Measurements from ENCODE around the gene CYP2W1.
"Not testable (repeated sequence)": the region's sequence is repeated elsewhere in the genome, so short reads cannot be mapped to it uniquely, and the experiment has no call there.

CYP2W1 gene

DNA sequence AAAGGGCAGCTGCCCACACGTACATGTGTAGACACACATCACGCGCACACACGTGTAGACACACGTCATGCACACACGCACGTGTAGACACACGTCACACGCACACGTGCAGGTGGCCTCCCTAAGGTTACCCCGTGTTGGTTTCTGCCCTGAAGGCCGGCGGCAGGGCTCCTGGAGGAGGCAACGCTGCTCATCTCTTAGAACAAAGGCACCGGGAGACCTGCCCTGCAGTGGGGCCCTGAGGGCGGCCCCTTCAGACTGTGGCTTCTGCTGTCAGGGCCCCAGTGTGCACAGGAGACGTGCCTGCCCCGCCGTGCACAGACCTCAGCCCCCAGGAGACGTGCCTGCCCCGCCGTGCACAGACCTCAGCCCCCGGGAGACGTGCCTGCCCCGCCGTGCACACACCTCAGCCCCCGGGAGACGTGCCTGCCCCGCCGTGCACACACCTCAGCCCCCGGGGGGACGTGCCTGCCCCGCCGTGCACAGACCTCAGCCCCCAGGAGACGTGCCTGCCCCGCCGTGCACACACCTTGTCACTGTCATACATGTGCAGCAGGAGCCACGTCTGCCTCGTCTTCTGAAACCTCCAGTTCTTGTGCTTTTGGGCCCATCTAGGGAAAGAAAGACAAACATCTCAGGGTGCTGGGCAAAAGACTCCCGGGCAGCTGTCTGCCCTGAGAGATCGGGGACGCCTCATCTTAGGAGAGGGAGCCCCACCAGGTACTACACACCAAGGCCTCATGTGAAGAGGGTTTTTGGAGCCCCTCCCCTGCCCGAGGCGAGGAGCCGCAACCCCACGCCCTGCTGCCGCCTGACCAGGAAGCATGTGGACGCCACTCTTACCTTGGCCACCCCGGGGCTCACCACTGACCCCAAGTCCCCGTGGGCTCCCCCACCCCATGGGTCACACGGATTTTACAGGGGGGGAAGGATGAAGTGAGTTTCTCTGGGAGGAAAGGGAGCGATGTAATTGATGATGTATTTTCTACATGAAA lies 17.3 kb downstream of the CYP2W1 start:
- Histone ChIP-seq H3K9ac (ENCODE audit: low read depth, low read length) (no peak overlapping the region), H3K4me3 (ENCODE audit: low read depth, low read length) (no peak overlapping the region), H3K27me3 (ENCODE audit: control insufficient read depth, insufficient read depth, low read length) (no peaks in the 10 kb centered on the region), H3K36me3 (ENCODE audit: control insufficient read depth, insufficient read depth, low read length) (peaks cover 17% of the 10 kb centered on the region), H3K9me3 (ENCODE audit: control insufficient read depth, insufficient read depth, low read length) (no peaks in the 10 kb centered on the region), H3K4me1 (ENCODE audit: control insufficient read depth, insufficient read depth, low read length) (no peaks in the 10 kb centered on the region)

GRCh38 chr7:1001069-1001770 lies 18.2 kb downstream of the CYP2W1 start:
- not testable (repeated sequence) for H3K4me1 ChIP-seq (ENCODE audit: control insufficient read depth, insufficient read depth, low read length); H3K9ac ChIP-seq (ENCODE audit: low read depth, low read length); H3K9me3 ChIP-seq (ENCODE audit: control insufficient read depth, insufficient read depth, low read length); H3K4me3 ChIP-seq (ENCODE audit: low read depth, low read length); H3K27me3 ChIP-seq (ENCODE audit: control insufficient read depth, insufficient read depth, low read length)
- peaks cover 12% of the 10 kb centered on the region for H3K36me3 ChIP-seq (ENCODE audit: control insufficient read depth, insufficient read depth, low read length)

- H3K4me1 ChIP-seq (ENCODE audit: control insufficient read depth, insufficient read depth, low read length); H3K27me3 ChIP-seq (ENCODE audit: control insufficient read depth, insufficient read depth, low read length); H3K4me3 ChIP-seq (ENCODE audit: low read depth, low read length); H3K9me3 ChIP-seq (ENCODE audit: control insufficient read depth, insufficient read depth, low read length); H3K9ac ChIP-seq (ENCODE audit: low read depth, low read length); H3K36me3 ChIP-seq (ENCODE audit: control insufficient read depth, insufficient read depth, low read length): not testable (repeated sequence)
Measured at GRCh38 chr7:1002026-1002425, 19.0 kb downstream of the CYP2W1 start.

GRCh38 chr7:1002445-1002844 lies 19.5 kb downstream of the CYP2W1 start:
- H3K4me1 ChIP-seq (ENCODE audit: control insufficient read depth, insufficient read depth, low read length); H3K36me3 ChIP-seq (ENCODE audit: control insufficient read depth, insufficient read depth, low read length); H3K9me3 ChIP-seq (ENCODE audit: control insufficient read depth, insufficient read depth, low read length); H3K4me3 ChIP-seq (ENCODE audit: low read depth, low read length); H3K9ac ChIP-seq (ENCODE audit: low read depth, low read length); H3K27me3 ChIP-seq (ENCODE audit: control insufficient read depth, insufficient read depth, low read length): not testable (repeated sequence)

DNA sequence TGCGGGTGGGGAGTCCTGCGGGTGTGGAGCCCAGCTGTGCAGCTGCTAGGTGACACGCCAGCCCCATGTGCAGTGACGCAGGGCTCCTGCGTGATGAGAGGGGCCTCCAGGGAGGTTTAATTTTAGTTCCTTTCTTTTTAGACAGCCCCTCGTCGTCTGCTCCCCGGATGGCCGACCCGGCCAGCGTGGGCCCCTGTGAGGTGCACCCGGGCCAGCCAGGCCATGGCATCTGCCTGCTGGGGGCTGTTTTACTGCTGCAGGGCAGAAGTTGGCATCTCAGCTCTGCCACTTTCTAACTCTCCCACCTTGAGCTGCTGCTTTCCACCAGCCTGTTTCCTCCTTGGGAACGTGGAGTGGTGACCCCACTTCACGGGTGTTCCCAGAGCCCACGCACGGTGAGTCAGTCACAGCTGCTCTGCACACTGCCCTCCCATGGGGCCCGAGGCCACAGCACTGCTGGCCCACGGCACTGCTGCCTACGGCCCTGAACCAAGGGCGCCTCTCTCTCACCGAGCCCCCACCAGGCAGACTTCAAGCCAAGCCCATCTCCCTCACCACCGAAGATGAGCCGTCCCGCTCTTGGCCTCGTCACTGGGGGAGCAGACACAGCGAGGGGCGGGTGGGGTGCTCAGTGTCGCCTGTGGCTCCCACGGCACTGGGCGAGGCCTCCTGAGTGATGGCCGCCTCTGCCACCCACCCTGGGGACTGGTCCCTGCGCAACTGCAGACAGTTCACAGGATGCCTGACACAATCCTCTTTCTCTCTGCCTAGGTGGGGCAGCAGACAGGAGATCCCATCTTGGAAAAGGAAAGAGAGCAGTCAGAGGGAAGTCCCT lies 21.3 kb downstream of the CYP2W1 start:
- no peaks in the 10 kb centered on the region for H3K27me3 ChIP-seq (ENCODE audit: control insufficient read depth, insufficient read depth, low read length)
- H3K36me3 ChIP-seq (ENCODE audit: control insufficient read depth, insufficient read depth, low read length), result peaks cover 18% of the 10 kb centered on the region
- H3K9ac ChIP-seq (ENCODE audit: low read depth, low read length), result no peak overlapping the region
- H3K4me3 ChIP-seq (ENCODE audit: low read depth, low read length), result no peak overlapping the region
- no peaks in the 10 kb centered on the region for H3K9me3 ChIP-seq (ENCODE audit: control insufficient read depth, insufficient read depth, low read length)
- H3K4me1 ChIP-seq (ENCODE audit: control insufficient read depth, insufficient read depth, low read length), result no peaks in the 10 kb centered on the region

DNA sequence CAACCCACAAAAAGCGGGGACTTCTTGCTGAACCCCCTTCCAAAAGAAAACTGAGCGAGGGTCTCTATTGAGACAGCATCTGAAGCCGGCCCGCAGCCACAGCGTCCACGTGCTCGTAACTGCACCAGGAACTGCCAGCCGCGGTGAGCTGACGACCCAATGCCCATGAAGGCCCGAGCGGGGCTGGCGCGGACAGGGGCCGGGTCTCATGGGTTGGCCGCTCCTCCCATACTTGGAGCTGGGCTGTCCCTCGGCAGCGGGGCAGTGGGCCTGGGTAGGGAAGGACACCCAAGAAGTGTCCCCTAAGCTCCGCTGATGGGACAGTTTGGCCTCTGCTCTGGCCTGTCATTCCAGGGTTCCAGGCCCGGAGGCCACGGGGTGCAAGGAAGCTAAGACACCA lies 22.3 kb downstream of the CYP2W1 start:
- no peaks in the 10 kb centered on the region for H3K27me3 ChIP-seq (ENCODE audit: control insufficient read depth, insufficient read depth, low read length)
- no peak overlapping the region for H3K9ac ChIP-seq (ENCODE audit: low read depth, low read length)
- H3K9me3 ChIP-seq (ENCODE audit: control insufficient read depth, insufficient read depth, low read length), result no peaks in the 10 kb centered on the region
- peaks cover 25% of the 10 kb centered on the region for H3K36me3 ChIP-seq (ENCODE audit: control insufficient read depth, insufficient read depth, low read length)
- H3K4me3 ChIP-seq (ENCODE audit: low read depth, low read length), result no peak overlapping the region
- no peaks in the 10 kb centered on the region for H3K4me1 ChIP-seq (ENCODE audit: control insufficient read depth, insufficient read depth, low read length)

GRCh38 chr7:1007901-1008300 lies 24.9 kb downstream of the CYP2W1 start:
- Histone ChIP-seq H3K27me3 (ENCODE audit: control insufficient read depth, insufficient read depth, low read length) (no peaks in the 10 kb centered on the region), H3K9me3 (ENCODE audit: control insufficient read depth, insufficient read depth, low read length) (no peaks in the 10 kb centered on the region), H3K4me1 (ENCODE audit: control insufficient read depth, insufficient read depth, low read length) (no peaks in the 10 kb centered on the region), H3K36me3 (ENCODE audit: control insufficient read depth, insufficient read depth, low read length) (peaks cover 27% of the 10 kb centered on the region), H3K4me3 (ENCODE audit: low read depth, low read length) (no peak overlapping the region), H3K9ac (ENCODE audit: low read depth, low read length) (no peak overlapping the region)

DNA sequence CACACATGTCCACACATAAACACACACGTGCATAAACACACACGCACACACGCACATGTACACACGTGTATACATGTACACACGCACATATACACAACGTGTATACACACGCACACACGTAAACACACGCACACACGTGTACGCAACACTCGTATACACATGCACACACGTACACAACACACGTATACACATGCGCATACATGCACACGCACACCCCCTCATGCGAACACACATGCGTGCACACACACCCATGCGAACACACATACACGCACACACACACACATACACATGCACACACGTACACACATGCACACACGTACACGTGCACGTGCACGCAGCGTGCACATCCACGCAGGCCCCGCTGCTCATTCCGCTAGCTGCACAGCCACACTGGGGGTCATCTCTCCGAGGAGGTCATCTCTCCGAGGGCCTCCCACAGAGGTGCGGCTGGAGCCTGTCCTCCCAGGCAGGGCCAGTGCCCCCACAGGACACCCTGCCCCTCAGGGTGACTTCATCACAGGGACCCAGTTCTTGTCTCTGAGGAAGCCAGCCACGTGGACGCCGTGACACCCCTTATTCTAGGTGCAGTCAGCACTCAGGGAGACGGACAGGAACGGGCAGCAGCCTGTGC lies 25.9 kb downstream of the CYP2W1 start:
- Histone ChIP-seq H3K27me3 (ENCODE audit: control insufficient read depth, insufficient read depth, low read length) (no peaks in the 10 kb centered on the region), H3K36me3 (ENCODE audit: control insufficient read depth, insufficient read depth, low read length) (peaks cover 27% of the 10 kb centered on the region), H3K4me1 (ENCODE audit: control insufficient read depth, insufficient read depth, low read length) (no peaks in the 10 kb centered on the region), H3K9ac (ENCODE audit: low read depth, low read length) (no peak overlapping the region), H3K4me3 (ENCODE audit: low read depth, low read length) (no peak overlapping the region), H3K9me3 (ENCODE audit: control insufficient read depth, insufficient read depth, low read length) (no peaks in the 10 kb centered on the region)

DNA sequence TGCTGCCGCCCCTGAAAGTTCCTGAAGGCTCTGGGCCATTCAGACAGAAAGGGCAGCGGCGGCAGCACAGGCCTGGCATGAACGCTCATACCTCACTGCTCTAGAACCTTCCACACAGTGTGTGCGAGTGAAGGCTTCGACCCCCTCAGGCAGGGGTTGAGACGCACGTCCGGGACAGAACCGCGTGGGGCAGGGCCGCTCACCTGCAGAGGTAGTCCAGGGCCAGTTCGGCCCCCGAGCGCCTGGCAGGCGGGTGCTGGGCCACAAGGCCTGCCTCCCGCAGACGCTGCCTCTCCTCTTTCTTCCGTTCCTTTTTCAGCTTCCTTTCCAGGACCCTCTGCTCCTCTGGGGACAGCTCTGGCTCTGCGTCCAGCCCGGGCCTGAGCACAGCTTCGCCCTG lies 26.8 kb downstream of the CYP2W1 start:
- Histone ChIP-seq H3K27me3 (ENCODE audit: control insufficient read depth, insufficient read depth, low read length) (no peaks in the 10 kb centered on the region), H3K9ac (ENCODE audit: low read depth, low read length) (no peak overlapping the region), H3K9me3 (ENCODE audit: control insufficient read depth, insufficient read depth, low read length) (no peaks in the 10 kb centered on the region), H3K4me3 (ENCODE audit: low read depth, low read length) (no peak overlapping the region), H3K4me1 (ENCODE audit: control insufficient read depth, insufficient read depth, low read length) (no peaks in the 10 kb centered on the region), H3K36me3 (ENCODE audit: control insufficient read depth, insufficient read depth, low read length) (peaks cover 25% of the 10 kb centered on the region)

DNA sequence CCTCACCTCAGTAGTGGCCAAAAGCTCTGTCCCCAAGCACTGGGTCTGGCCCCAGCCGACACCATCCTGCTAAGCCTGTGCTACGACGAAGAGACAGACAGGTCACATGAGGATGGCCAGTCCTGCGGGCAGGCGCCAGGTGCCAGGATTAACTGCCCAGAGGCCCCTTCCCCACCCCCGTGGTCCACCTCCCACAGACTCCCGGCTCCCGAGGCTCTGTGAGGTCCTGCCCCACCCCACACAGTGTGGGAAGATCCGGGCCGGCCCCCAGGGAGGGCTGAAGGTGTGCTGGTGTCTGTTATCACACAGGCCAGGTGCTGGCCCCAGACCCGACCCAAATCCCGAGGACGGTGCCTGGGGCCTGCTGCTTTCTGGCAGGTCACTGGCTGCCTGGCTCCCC lies 27.2 kb downstream of the CYP2W1 start:
- Histone ChIP-seq H3K9ac (ENCODE audit: low read depth, low read length) (no peak overlapping the region), H3K9me3 (ENCODE audit: control insufficient read depth, insufficient read depth, low read length) (no peaks in the 10 kb centered on the region), H3K4me1 (ENCODE audit: control insufficient read depth, insufficient read depth, low read length) (no peaks in the 10 kb centered on the region), H3K4me3 (ENCODE audit: low read depth, low read length) (no peak overlapping the region), H3K36me3 (ENCODE audit: control insufficient read depth, insufficient read depth, low read length) (peaks cover 28% of the 10 kb centered on the region), H3K27me3 (ENCODE audit: control insufficient read depth, insufficient read depth, low read length) (no peaks in the 10 kb centered on the region)

- Histone ChIP-seq H3K4me3 (ENCODE audit: low read depth, low read length) (no peak overlapping the region), H3K4me1 (ENCODE audit: control insufficient read depth, insufficient read depth, low read length) (no peaks in the 10 kb centered on the region), H3K27me3 (ENCODE audit: control insufficient read depth, insufficient read depth, low read length) (no peaks in the 10 kb centered on the region), H3K9me3 (ENCODE audit: control insufficient read depth, insufficient read depth, low read length) (no peaks in the 10 kb centered on the region), H3K9ac (ENCODE audit: low read depth, low read length) (no peak overlapping the region), H3K36me3 (ENCODE audit: control insufficient read depth, insufficient read depth, low read length) (peaks cover 28% of the 10 kb centered on the region)
Measured at GRCh38 chr7:1011297-1012003, 28.5 kb downstream of the CYP2W1 start.
